B cell (primary cell): ENCODE data around the gene NCK1. TPM values are rescaled to one million over a fixed set of nuclear protein-coding genes. Genes with fewer than 3 reads are reported as not detected.

Experiments used
- ATAC-seq: fragments of 200-7000 bp; cut with Tn5 transposase; one replicate; pipeline ENCODE4 v1.10.0; 2021; ENCODE audit warnings: low read depth, mild to moderate bottlenecking, moderate number of reproducible peaks, moderate library complexity
- CTCF ChIA-PET: fragments of 350-600 bp; sonication (Branson Sonifier 250); formaldehyde crosslinking; loops from one replicate; lab custom pipeline; 2021; ENCODE audit warnings: antibody characterized with exemption, inconsistent platforms; lab: Charles Lee
- POLR2A ChIA-PET: fragments of 350-600 bp; sonication (Branson Sonifier 250); formaldehyde crosslinking; loops from one replicate; lab custom pipeline; 2021; ENCODE audit warnings: antibody characterized with exemption; lab: Charles Lee
- DNase-seq: peaks from one replicate; pipeline ENCODE4 v3.0.0; 2013
- H2AFZ ChIP-seq: 2 replicates; pipeline ENCODE4 v1.6.1; 2012; ENCODE audit warnings: mild to moderate bottlenecking, low read depth, low read length; ENCODE audit not compliant: insufficient read depth, poor library complexity, severe bottlenecking
- H3K27ac ChIP-seq, 2 donors: 1 replicate in 1 of 2; 2 replicates in 1 of 2; pipeline ENCODE4 v1.5.1; 2012 to 2013; ENCODE audit warnings: low read length in 2 of 2, mild to moderate bottlenecking in 2 of 2, moderate library complexity in 1 of 2
- H3K27me3 ChIP-seq, 4 experiments: fragments of 200-600 bp in 1 of 4; sonication (generic) in 1 of 4; replicated peaks in 1 of 4; 1 replicate in 2 of 4; 2 replicates in 2 of 4; pipeline versions ENCODE4 v1.6.1 to v1.7.0; 2013 to 2016; ENCODE audit warnings: low read length in 3 of 4, mild to moderate bottlenecking in 2 of 4, mixed read lengths in 1 of 4, moderate library complexity in 1 of 4; ENCODE audit not compliant: insufficient read depth in 4 of 4, control insufficient read depth in 3 of 4; ENCODE audit errors: control extremely low read depth in 1 of 4
- H3K36me3 ChIP-seq, 2 experiments: replicated peaks in 1 of 2; 1 replicate in 1 of 2; 2 replicates in 1 of 2; pipeline versions ENCODE4 v1.6.1 to v1.7.1; 2013; ENCODE audit warnings: low read length in 1 of 2; ENCODE audit not compliant: insufficient read depth in 2 of 2, control insufficient read depth in 1 of 2; ENCODE audit errors: control extremely low read depth in 1 of 2, extremely low read depth in 1 of 2
- H3K4me1 ChIP-seq, 2 donors: fragments of 200-600 bp in 1 of 2; sonication (generic) in 1 of 2; 1 replicate in 1 of 2; 2 replicates in 1 of 2; pipeline versions ENCODE4 v1.5.1 to v1.6.1; 2013 to 2017; ENCODE audit warnings: low read length in 2 of 2; ENCODE audit not compliant: control insufficient read depth in 2 of 2, insufficient read depth in 2 of 2
- H3K4me2 ChIP-seq: replicated peaks from 2 replicates; pipeline ENCODE3; 2012; ENCODE audit warnings: mild to moderate bottlenecking, low read depth, low read length; ENCODE audit not compliant: poor library complexity, severe bottlenecking
- H3K4me3 ChIP-seq, 5 experiments: fragments of 200-600 bp in 1 of 5; sonication (generic) in 1 of 5; 1 replicate in 3 of 5; 2 replicates in 2 of 5; pipeline versions ENCODE4 v1.5.1 to v1.7.0; 2011 to 2016; ENCODE audit warnings: low read length in 4 of 5, mild to moderate bottlenecking in 4 of 5, low read depth in 2 of 5, control low read depth in 1 of 5, moderate library complexity in 1 of 5; ENCODE audit not compliant: insufficient read depth in 1 of 5; ENCODE audit errors: control extremely low read depth in 1 of 5, extremely low read depth in 1 of 5
- H3K79me2 ChIP-seq: fragments of 200-600 bp; sonication (generic); one replicate; pipeline ENCODE4 v1.6.0; 2016; ENCODE audit warnings: low read length; ENCODE audit not compliant: control insufficient read depth, insufficient read depth
- H3K9ac ChIP-seq: fragments of 200-600 bp; sonication (generic); 2 replicates; pipeline ENCODE4 v1.6.1; 2017; ENCODE audit warnings: mild to moderate bottlenecking, low read length, moderate library complexity
- H3K9me3 ChIP-seq, 3 donors: one replicate each; pipeline versions ENCODE4 v1.6.1 to v1.7.1; 2013; ENCODE audit warnings: low read length in 2 of 3; ENCODE audit not compliant: control insufficient read depth in 2 of 3, insufficient read depth in 1 of 3; ENCODE audit errors: control extremely low read depth in 1 of 3
- H4K20me1 ChIP-seq: 2 replicates; pipeline ENCODE4 v1.6.0; 2012; ENCODE audit warnings: mild to moderate bottlenecking, low read length; ENCODE audit not compliant: insufficient read depth, control insufficient read depth, poor library complexity, severe bottlenecking
- H3K27ac Mint-ChIP-seq: one replicate; pipeline ENCODE4 v1.8.0; 2021; ENCODE audit warnings: mixed read lengths
- H3K27me3 Mint-ChIP-seq: one replicate; pipeline ENCODE4 v1.8.0; 2021; ENCODE audit warnings: mixed read lengths
- H3K4me1 Mint-ChIP-seq: one replicate; pipeline ENCODE4 v1.8.0; 2021; ENCODE audit warnings: mixed read lengths
- H3K4me3 Mint-ChIP-seq: one replicate; pipeline ENCODE4 v1.8.0; 2021; ENCODE audit warnings: mixed read lengths
- H3K9me3 Mint-ChIP-seq: one replicate; pipeline ENCODE4 v1.8.0; 2022; ENCODE audit warnings: mixed read lengths; ENCODE audit not compliant: insufficient read depth
- EZH2 ChIP-seq: IDR thresholded peaks from 2 replicates; pipeline ENCODE4 v1.6.1; 2012; ENCODE audit warnings: borderline replicate concordance, low read depth, mild to moderate bottlenecking, moderate library complexity, low read length; ENCODE audit not compliant: insufficient read depth, poor library complexity, severe bottlenecking
- WGBS: methylation state at CpG from one replicate; pipeline ENCODE4 v1.1.5; 2013; ENCODE audit warnings: missing lambda C conversion rate; ENCODE audit not compliant: insufficient coverage; 5-methylcytosine and 5-hydroxymethylcytosine counted together
- intact Hi-C: fragments of 100-400 bp; cut with micrococcal nuclease; formaldehyde crosslinking; loops from one replicate; pipeline ENCODE4 v1.10.0; 2022
- polyA plus RNA-seq: library from polyadenylated mRNA; depleted of rRNA; stranded (reverse); fragments of >200 nt; gene quantifications from 2 replicates; pipeline ENCODE4 v1.2.3, GENCODE V29; 2012
- total RNA-seq, 2 donors: library from RNA; stranded (reverse); fragments of 120-200 nt in 1 of 2; gene quantifications; 1 replicate in 1 of 2; 2 replicates in 1 of 2; pipeline versions ENCODE4 v1.2.3 to v1.2.4, GENCODE V29; 2013 to 2022
- TF ChIP-seq, protein P1 (sequence below): fragments of 200-600 bp; IDR thresholded peaks from one replicate; pipeline ENCODE4 v1.8.0; 2022; ENCODE audit warnings: antibody characterized with exemption, mild to moderate bottlenecking

Gene NCK1
- total and polyA plus RNA-seq, 2 donors (not counting 1 experiment from before 2014, with no cell fraction given) = 12.6 to 32.4 TPM

DNA sequence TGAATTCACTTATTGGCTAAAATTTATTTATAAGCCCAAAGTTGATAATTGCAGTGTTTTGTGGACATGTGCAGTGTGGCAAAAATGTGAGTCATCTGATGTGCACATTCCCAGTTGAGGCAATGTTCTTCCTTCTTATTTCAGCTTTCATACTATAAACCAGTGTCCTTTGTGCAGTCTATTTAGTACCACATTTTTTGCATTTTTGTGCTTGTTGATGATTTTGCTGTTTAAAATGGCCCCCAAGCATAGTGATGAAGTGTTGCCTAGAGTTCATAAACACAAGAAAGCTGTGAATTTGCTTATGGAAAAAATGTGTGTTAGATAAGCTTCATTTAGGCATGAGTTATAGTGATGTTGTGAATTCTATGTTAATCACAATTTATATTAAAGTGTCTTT lies 76.3 kb downstream of the NCK1 start:
- H3K4me3 Mint-ChIP-seq = no peak overlapping the region
- Histone ChIP-seq H3K9me3 (peaks cover 0 to 4% (median 0%) of the 10 kb centered on the region in 3 donors), H3K36me3 (peaks cover 0 to under 1% of the 10 kb centered on the region in 2 experiments), H3K27ac (no peak overlapping the region), H3K79me2 (peaks cover 72% of the 10 kb centered on the region), H2AFZ (no peak overlapping the region), H3K4me2 (no peak overlapping the region), H4K20me1 (peaks cover 4% of the 10 kb centered on the region), H3K27me3 (no peaks in the 10 kb centered on the region), H3K9ac (no peak overlapping the region), H3K4me3 (no peak overlapping the region), H3K4me1 (peaks cover under 1 to 20% of the 10 kb centered on the region in 2 donors)
- no peak overlapping the region for H3K27ac Mint-ChIP-seq
- no peak for DNase-seq
- TF ChIP-seq, protein P1, sequence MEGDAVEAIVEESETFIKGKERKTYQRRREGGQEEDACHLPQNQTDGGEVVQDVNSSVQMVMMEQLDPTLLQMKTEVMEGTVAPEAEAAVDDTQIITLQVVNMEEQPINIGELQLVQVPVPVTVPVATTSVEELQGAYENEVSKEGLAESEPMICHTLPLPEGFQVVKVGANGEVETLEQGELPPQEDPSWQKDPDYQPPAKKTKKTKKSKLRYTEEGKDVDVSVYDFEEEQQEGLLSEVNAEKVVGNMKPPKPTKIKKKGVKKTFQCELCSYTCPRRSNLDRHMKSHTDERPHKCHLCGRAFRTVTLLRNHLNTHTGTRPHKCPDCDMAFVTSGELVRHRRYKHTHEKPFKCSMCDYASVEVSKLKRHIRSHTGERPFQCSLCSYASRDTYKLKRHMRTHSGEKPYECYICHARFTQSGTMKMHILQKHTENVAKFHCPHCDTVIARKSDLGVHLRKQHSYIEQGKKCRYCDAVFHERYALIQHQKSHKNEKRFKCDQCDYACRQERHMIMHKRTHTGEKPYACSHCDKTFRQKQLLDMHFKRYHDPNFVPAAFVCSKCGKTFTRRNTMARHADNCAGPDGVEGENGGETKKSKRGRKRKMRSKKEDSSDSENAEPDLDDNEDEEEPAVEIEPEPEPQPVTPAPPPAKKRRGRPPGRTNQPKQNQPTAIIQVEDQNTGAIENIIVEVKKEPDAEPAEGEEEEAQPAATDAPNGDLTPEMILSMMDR = no peak
- no peak for TF ChIP-seq EZH2
- no peaks in the 10 kb centered on the region for H3K27me3 Mint-ChIP-seq
- peaks cover 49% of the 10 kb centered on the region for H3K4me1 Mint-ChIP-seq
- CTCF ChIA-PET = interaction anchor here (1.2 kb wide), 1 partner anchor 21 kb away, joined by 3 read pairs; no protein-coding TSS in a partner anchor
- POLR2A ChIA-PET = no interaction called here
- ATAC-seq = no peak
- intact Hi-C loops = loop anchor here (5.0 kb wide), 1 partner anchor 36 kb away; no protein-coding TSS in a partner anchor
- peaks cover 12% of the 10 kb centered on the region for H3K9me3 Mint-ChIP-seq

DNA sequence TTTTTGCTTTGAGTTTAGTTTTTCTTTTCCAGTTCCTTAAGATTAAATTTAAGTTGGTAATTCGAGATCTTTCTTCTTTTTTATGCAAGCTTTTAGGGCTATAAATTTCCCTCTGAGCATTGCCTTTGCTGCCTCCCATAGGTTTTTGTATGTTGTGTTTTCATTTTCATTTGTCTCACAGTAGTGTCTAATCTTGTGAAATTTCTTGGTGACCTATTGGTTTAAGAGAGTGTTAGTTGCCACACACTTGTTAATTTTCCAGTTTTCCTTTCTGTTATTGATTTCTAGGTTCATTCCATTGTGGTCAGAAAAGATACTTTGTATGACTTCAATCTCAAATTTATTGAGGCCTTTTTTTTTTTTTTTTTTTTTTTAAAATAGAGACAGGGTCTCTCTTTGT lies 77.5 kb downstream of the NCK1 start:
- ATAC-seq = no peak
- TF ChIP-seq, protein P1 = no peak
- no peak for TF ChIP-seq EZH2
- Histone ChIP-seq H2AFZ (no peak overlapping the region), H3K36me3 (peaks cover 0 to 1% of the 10 kb centered on the region in 2 experiments), H4K20me1 (peaks cover 4% of the 10 kb centered on the region), H3K4me1 (peaks cover 0 to 19% of the 10 kb centered on the region in 2 donors), H3K27ac (no peak overlapping the region), H3K27me3 (no peaks in the 10 kb centered on the region), H3K9ac (no peak overlapping the region), H3K9me3 (no peaks in the 10 kb centered on the region), H3K4me3 (no peak overlapping the region), H3K79me2 (peaks cover 71% of the 10 kb centered on the region), H3K4me2 (peak overlapping the region; percentile 0)
- ChIA-PET POLR2A (interaction anchor here (0.7 kb wide), 1 partner anchor 210 kb away, joined by 5 read pairs; no protein-coding TSS in a partner anchor), CTCF (interaction anchor here (1.2 kb wide), 1 partner anchor 20 kb away, joined by 3 read pairs; no protein-coding TSS in a partner anchor)
- H3K9me3 Mint-ChIP-seq = peaks cover 10% of the 10 kb centered on the region
- no peaks in the 10 kb centered on the region for H3K27me3 Mint-ChIP-seq
- peaks cover 44% of the 10 kb centered on the region for H3K4me1 Mint-ChIP-seq
- H3K4me3 Mint-ChIP-seq = no peak overlapping the region
- no peak for DNase-seq
- H3K27ac Mint-ChIP-seq = no peak overlapping the region
- intact Hi-C loops = loop anchor here (5.0 kb wide), 1 partner anchor 37 kb away; no protein-coding TSS in a partner anchor
- WGBS = no CpG with 5 or more reads among the region's 1 CpG
